Measurements from ENCODE around the gene GRM5.

Gene GRM5

DNA sequence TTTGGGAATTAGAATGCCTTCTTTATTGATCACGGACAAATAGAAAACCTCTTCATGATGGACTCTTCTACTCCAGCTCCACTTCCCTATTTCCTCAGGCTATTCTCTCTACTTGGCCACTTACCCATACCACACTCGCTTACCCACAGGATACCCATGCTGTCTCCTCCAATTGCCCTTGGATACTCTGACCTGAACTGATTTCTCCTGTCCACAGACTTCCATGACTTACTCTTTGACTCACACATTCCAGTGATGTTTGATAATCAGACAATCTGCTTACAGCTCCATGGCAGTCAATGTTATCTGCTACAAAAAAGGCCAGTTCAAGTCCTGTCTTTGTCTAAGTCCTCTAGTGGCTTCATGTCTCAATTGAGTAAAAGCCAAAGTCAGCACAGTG lies 436.3 kb downstream of the GRM5 start:
- H3K9me3 ChIP-seq (ENCODE audit: insufficient read depth, low read length) = no peaks in the 10 kb centered on the region
- no peaks in the 10 kb centered on the region for H3K79me2 ChIP-seq (ENCODE audit: low read length)
- H3K36me3 ChIP-seq (replicated peaks; ENCODE audit: low read depth, low read length) = no peaks in the 10 kb centered on the region
- 0 out of 2 replicates have a peak, but pooled peaks cover 5% of the 10 kb centered on the region for H3K27me3 ChIP-seq (ENCODE audit: low read depth, low read length)
- no peak overlapping the region for H3K27ac ChIP-seq (ENCODE audit: low read length)
- H4K20me1 ChIP-seq (ENCODE audit: insufficient read depth, low read length) = no peaks in the 10 kb centered on the region
- H3K4me3 ChIP-seq (ENCODE audit: low read length) = no peak overlapping the region
- H3K4me2 ChIP-seq (ENCODE audit: low read length) = no peak overlapping the region
- TF ChIP-seq, protein P1, sequence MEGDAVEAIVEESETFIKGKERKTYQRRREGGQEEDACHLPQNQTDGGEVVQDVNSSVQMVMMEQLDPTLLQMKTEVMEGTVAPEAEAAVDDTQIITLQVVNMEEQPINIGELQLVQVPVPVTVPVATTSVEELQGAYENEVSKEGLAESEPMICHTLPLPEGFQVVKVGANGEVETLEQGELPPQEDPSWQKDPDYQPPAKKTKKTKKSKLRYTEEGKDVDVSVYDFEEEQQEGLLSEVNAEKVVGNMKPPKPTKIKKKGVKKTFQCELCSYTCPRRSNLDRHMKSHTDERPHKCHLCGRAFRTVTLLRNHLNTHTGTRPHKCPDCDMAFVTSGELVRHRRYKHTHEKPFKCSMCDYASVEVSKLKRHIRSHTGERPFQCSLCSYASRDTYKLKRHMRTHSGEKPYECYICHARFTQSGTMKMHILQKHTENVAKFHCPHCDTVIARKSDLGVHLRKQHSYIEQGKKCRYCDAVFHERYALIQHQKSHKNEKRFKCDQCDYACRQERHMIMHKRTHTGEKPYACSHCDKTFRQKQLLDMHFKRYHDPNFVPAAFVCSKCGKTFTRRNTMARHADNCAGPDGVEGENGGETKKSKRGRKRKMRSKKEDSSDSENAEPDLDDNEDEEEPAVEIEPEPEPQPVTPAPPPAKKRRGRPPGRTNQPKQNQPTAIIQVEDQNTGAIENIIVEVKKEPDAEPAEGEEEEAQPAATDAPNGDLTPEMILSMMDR (IDR thresholded peaks at IDR 0.05; ENCODE audit: low read depth, low read length) = no peak
- TF ChIP-seq EZH2phosphoT487 (IDR thresholded peaks at IDR 0.05; ENCODE audit: low read depth) = no peak
- H3K4me1 ChIP-seq (ENCODE audit: low read length) = 0 out of 2 replicates have a peak, but pooled peaks cover 3% of the 10 kb centered on the region
- H3K9ac ChIP-seq (ENCODE audit: low read length) = no peak overlapping the region
- H2AFZ ChIP-seq (ENCODE audit: low read depth, low read length) = no peak overlapping the region

- no peaks in the 10 kb centered on the region for H3K36me3 ChIP-seq (replicated peaks; ENCODE audit: low read depth, low read length)
- H3K9me3 ChIP-seq (ENCODE audit: insufficient read depth, low read length) = no peaks in the 10 kb centered on the region
- H3K4me3 ChIP-seq (ENCODE audit: low read length) = no peak overlapping the region
- H4K20me1 ChIP-seq (ENCODE audit: insufficient read depth, low read length) = no peaks in the 10 kb centered on the region
- no peaks in the 10 kb centered on the region for H3K79me2 ChIP-seq (ENCODE audit: low read length)
- H3K4me1 ChIP-seq (ENCODE audit: low read length) = 0 out of 2 replicates have a peak, but pooled peaks cover 3% of the 10 kb centered on the region
- TF ChIP-seq, protein P1 (IDR thresholded peaks at IDR 0.05; ENCODE audit: low read depth, low read length) = no peak
- TF ChIP-seq EZH2phosphoT487 (IDR thresholded peaks at IDR 0.05; ENCODE audit: low read depth) = no peak
- 0 out of 2 replicates have a peak, but pooled peaks cover 5% of the 10 kb centered on the region for H3K27me3 ChIP-seq (ENCODE audit: low read depth, low read length)
- no peak overlapping the region for H3K9ac ChIP-seq (ENCODE audit: low read length)
- H3K4me2 ChIP-seq (ENCODE audit: low read length) = no peak overlapping the region
- no peak overlapping the region for H3K27ac ChIP-seq (ENCODE audit: low read length)
- no peak overlapping the region for H2AFZ ChIP-seq (ENCODE audit: low read depth, low read length)
Observed at GRCh38 chr11:88626216-88626615, 439.6 kb downstream of the GRM5 start.

DNA sequence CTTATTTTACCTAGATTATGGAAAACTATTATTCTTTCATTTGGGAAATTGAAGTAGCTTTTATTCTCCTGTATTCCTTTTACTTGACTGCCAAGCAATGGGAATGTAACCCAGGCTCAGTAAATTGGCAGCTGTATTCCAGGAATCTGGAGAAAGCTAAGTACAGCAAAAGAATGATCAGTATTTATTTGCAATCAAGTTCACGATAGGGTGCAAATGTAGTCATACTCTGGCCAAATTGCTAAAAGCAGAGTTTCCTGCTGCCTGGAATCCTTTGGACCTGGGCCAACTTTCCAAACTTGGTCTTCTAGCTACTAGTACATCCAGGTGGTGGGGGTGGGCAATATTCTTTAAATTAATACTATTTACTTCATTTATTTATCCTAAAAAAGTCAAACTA lies 442.3 kb downstream of the GRM5 start:
- Histone ChIP-seq H3K27ac (ENCODE audit: low read length) (no peak overlapping the region), H3K4me3 (ENCODE audit: low read length) (no peak overlapping the region), H4K20me1 (ENCODE audit: insufficient read depth, low read length) (no peaks in the 10 kb centered on the region), H3K9ac (ENCODE audit: low read length) (no peak overlapping the region), H3K9me3 (ENCODE audit: insufficient read depth, low read length) (no peaks in the 10 kb centered on the region), H3K36me3 (replicated peaks; ENCODE audit: low read depth, low read length) (no peaks in the 10 kb centered on the region), H3K4me1 (ENCODE audit: low read length) (0 out of 2 replicates have a peak, but pooled peaks cover 3% of the 10 kb centered on the region), H3K4me2 (ENCODE audit: low read length) (no peak overlapping the region), H2AFZ (ENCODE audit: low read depth, low read length) (no peak overlapping the region), H3K79me2 (ENCODE audit: low read length) (no peaks in the 10 kb centered on the region), H3K27me3 (ENCODE audit: low read depth, low read length) (0 out of 2 replicates have a peak, but pooled peaks cover 5% of the 10 kb centered on the region)
- TF ChIP-seq, protein P1 (IDR thresholded peaks at IDR 0.05; ENCODE audit: low read depth, low read length) = no peak
- no peak for TF ChIP-seq EZH2phosphoT487 (IDR thresholded peaks at IDR 0.05; ENCODE audit: low read depth)

DNA sequence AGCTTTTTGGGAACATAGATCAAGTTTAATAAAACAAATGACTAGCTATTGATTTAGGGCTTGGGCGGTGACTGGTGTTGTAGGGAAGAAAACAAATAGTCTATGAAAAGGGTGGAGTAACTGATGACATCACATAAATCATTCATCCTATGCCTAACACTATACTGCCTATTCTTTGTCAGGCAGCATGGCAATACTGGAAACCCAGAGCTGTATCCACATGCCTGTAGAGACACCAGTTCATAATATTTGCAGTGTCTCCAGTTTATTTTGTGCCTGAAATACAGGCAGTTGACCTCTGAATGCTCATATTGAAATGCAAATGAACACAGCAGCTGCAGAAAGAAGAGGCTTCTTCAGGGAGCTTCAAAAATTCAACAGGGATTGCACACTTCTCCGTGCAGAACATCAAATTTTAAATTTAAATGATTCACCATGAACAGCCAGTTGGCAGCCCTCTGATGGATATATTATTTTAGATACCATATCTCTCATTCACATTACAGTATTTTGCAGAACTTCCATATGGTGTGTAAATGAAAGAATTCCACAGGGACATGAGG lies 445.1 kb downstream of the GRM5 start:
- Histone ChIP-seq H3K27me3 (ENCODE audit: low read depth, low read length) (no peaks in the 10 kb centered on the region), H3K4me2 (ENCODE audit: low read length) (no peak overlapping the region), H3K79me2 (ENCODE audit: low read length) (no peaks in the 10 kb centered on the region), H3K36me3 (replicated peaks; ENCODE audit: low read depth, low read length) (no peaks in the 10 kb centered on the region), H3K9ac (ENCODE audit: low read length) (no peak overlapping the region), H3K9me3 (ENCODE audit: insufficient read depth, low read length) (no peaks in the 10 kb centered on the region), H3K4me3 (ENCODE audit: low read length) (no peak overlapping the region), H2AFZ (ENCODE audit: low read depth, low read length) (no peak overlapping the region), H3K27ac (ENCODE audit: low read length) (no peak overlapping the region), H4K20me1 (ENCODE audit: insufficient read depth, low read length) (no peaks in the 10 kb centered on the region), H3K4me1 (ENCODE audit: low read length) (peaks cover 8% of the 10 kb centered on the region)
- no peak for TF ChIP-seq EZH2phosphoT487 (IDR thresholded peaks at IDR 0.05; ENCODE audit: low read depth)
- TF ChIP-seq, protein P1 (IDR thresholded peaks at IDR 0.05; ENCODE audit: low read depth, low read length) = no peak
